Measurements from ENCODE around the gene C1QTNF9. TPM values are rescaled to one million over a fixed set of nuclear protein-coding genes. Genes with fewer than 3 reads are reported as not detected.
"Not testable (repeated sequence)": the region's sequence is repeated elsewhere in the genome, so short reads cannot be mapped to it uniquely, and the experiment has no call there.

Gene C1QTNF9
- total and polyA plus RNA-seq, 8 donors, result 0.08 to 2.3 (median 0.31) TPM; not detected in 4

GRCh38 chr13:24365191-24365590 lies 55.8 kb downstream of the C1QTNF9 start:
- Histone ChIP-seq H3K27me3 (no peaks in the 10 kb centered on the region), H3K36me3 (no peaks in the 10 kb centered on the region), H3K4me3 (no peak overlapping the region), H3K4me1 (no peaks in the 10 kb centered on the region), H3K27ac (no peak overlapping the region), H3K9me3 (no peaks in the 10 kb centered on the region)
- no peak for DNase-seq
- TF ChIP-seq POLR2A (IDR thresholded peaks at IDR 0.05), result no peak
- no peak for TF ChIP-seq EP300 (IDR thresholded peaks at IDR 0.05)
- no peak for TF ChIP-seq CTCF (IDR thresholded peaks at IDR 0.05)
- no peak for TF ChIP-seq POLR2AphosphoS5 (IDR thresholded peaks at IDR 0.05)
- intact Hi-C loops (cut with DNase I; ENCODE audit: low total_unique reads), result loop anchor here (10.0 kb wide), 1 partner anchor 1420 kb away; no protein-coding TSS in a partner anchor
- 77 to 89% (median 87%) methylated on average over 9 of the region's 9 CpGs for WGBS, 5 donors

DNA sequence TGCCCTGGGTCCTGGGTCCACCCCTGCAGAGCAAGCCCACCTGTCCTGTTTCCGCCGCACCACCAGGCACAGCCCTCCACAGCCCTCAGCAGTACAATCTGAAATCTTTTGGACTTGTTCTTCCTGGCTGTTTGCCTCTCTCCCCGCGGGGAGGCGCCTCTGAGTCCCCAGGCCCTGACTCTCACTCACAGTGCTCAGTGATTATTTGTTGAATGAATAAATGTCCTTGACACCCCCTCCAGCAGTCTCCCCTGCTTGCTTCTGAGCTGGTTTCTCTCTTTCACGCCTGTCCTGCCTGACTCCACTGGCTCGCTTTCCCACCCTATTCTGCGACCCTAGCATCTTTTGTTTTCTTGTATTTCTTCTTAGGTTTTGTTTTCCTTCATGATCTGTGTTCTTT lies 56.9 kb downstream of the C1QTNF9 start:
- H3K27me3 ChIP-seq, H3K36me3 ChIP-seq, H3K4me1 ChIP-seq, H3K27ac ChIP-seq, DNase-seq, H3K4me3 ChIP-seq, H3K9me3 ChIP-seq: not testable (repeated sequence)
- intact Hi-C loops (cut with DNase I; ENCODE audit: low total_unique reads), result loop anchor here (10.0 kb wide), 1 partner anchor 1422 kb away; no protein-coding TSS in a partner anchor
- 69 to 87% (median 82%) methylated on average over 4 to 8 of the region's 8 CpGs for WGBS, 5 donors

- H3K36me3 ChIP-seq; H3K27ac ChIP-seq; DNase-seq; H3K9me3 ChIP-seq; H3K4me3 ChIP-seq; intact Hi-C loops (cut with DNase I; ENCODE audit: low total_unique reads); H3K4me1 ChIP-seq: not testable (repeated sequence)
- peaks cover 0 to 18% (median 0%) of the 10 kb centered on the region in 3 donors for H3K27me3 ChIP-seq
- WGBS, 5 donors, result 80 to 83% (median 81%) methylated on average over 9 of the region's 9 CpGs
These were observed 61.9 kb downstream of the C1QTNF9 start for GRCh38 chr13:24371273-24371672.

Other genes with a start within 250 kb of the C1QTNF9 start
- 100 to 1,000 TPM in 1 of 5 donors, 10 to 100 TPM in 4; 46.7 to 156 (median 71.6) TPM for gene SPATA13, start 148.9 kb upstream of the C1QTNF9 start, total RNA-seq
- 10 to 100 TPM in 2 of 3 donors, 1 to 10 TPM in 1; 3.6 to 24.4 (median 13.8) TPM for gene SPATA13, start 148.9 kb upstream of the C1QTNF9 start, polyA plus RNA-seq
- 10 to 100 TPM; 35.9 to 85.2 (median 43.7) TPM for gene PARP4, start 203.2 kb downstream of the C1QTNF9 start, total RNA-seq
- gene PARP4, start 203.2 kb downstream of the C1QTNF9 start, polyA plus RNA-seq, result 10 to 100 TPM; 13.9 to 14.3 (median 13.9) TPM